NK-92 (cell line): ENCODE results near the gene NDUFA9.

Experiments
- DNase-seq: peaks from one replicate; lab custom pipeline; 2025; ENCODE audit not compliant: unreplicated experiment; lab: John Stamatoyannopoulos, UW

The NDUFA9 gene

DNA sequence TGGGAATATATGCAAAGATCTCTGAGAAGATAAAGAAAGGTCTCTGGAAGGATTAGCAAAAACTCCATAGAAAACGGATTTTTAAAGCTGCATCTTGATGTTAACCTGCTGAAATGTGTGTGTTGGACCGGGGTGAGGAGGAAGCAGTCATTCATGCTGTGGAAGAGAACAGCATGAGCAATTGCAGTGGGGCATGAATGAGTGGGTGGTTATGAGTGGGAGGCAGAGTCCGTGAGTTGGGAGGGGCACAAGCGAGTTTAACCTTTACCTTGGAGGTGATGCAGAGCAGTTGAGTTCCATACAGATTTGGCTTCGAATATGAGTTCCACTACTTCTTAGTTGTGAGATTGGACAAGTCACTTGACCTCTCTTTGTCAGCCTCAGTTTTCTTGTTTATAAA, 41.8 kb downstream of the NDUFA9 start:
- DNase-seq: no peak
